HepG2 (cell line): ENCODE data around the gene BRCA1. TPM values are rescaled to one million over a fixed set of nuclear protein-coding genes. Genes with fewer than 3 reads are reported as not detected.

Experiments used
- KAT2B ChIP-seq: fragments of 150-350 bp; IDR thresholded peaks from 2 replicates; pipeline ENCODE4 v1.6.1; 2014; ENCODE audit warnings: low read depth, low read length, borderline replicate concordance
- MIER2 ChIP-seq: IDR thresholded peaks from 2 replicates; pipeline ENCODE4 v1.6.1; 2016; ENCODE audit warnings: missing biosample characterization, missing genetic modification reagents
- REXO4 ChIP-seq: sonication (generic); formaldehyde crosslinking; IDR thresholded peaks from 2 replicates; pipeline ENCODE4 v1.8.0; 2022; ENCODE audit warnings: missing genetic modification reagents, mild to moderate bottlenecking, borderline replicate concordance
- STAG1 ChIP-seq: sonication (generic); formaldehyde crosslinking; IDR thresholded peaks from 2 replicates; pipeline ENCODE4 v1.4.0; 2020; ENCODE audit warnings: missing genetic modification reagents
- ZC3H13 ChIP-seq: sonication (generic); formaldehyde crosslinking; IDR thresholded peaks from 2 replicates; pipeline ENCODE4 v1.8.1; 2023; ENCODE audit warnings: mild to moderate bottlenecking, missing genetic modification reagents, moderate library complexity
- ZFP37 ChIP-seq: sonication (generic); formaldehyde crosslinking; IDR thresholded peaks from 2 replicates; pipeline ENCODE4 v1.4.0; 2020; ENCODE audit warnings: missing genetic modification reagents, borderline replicate concordance
- ZKSCAN1 ChIP-seq: fragments of 150-350 bp; IDR thresholded peaks from 2 replicates; pipeline ENCODE4 v1.6.1; 2014; ENCODE audit warnings: low read length
- ZNF337 ChIP-seq: sonication (generic); formaldehyde crosslinking; IDR thresholded peaks from 2 replicates; pipeline ENCODE4 v1.5.1; 2020; ENCODE audit warnings: missing genetic modification reagents, low read depth, mild to moderate bottlenecking, borderline replicate concordance
- ZNF350 ChIP-seq: sonication (generic); formaldehyde crosslinking; IDR thresholded peaks from 2 replicates; pipeline ENCODE4 v1.4.0; 2020; ENCODE audit warnings: mild to moderate bottlenecking, low read depth, missing genetic modification reagents, borderline replicate concordance
- ZNF7 ChIP-seq: IDR thresholded peaks from 2 replicates; pipeline ENCODE4 v1.6.1; 2016; ENCODE audit warnings: missing biosample characterization, missing genetic modification reagents
- ZNF776 ChIP-seq: sonication (generic); formaldehyde crosslinking; IDR thresholded peaks from 2 replicates; pipeline ENCODE4 v1.4.0; 2020; ENCODE audit warnings: mild to moderate bottlenecking, missing genetic modification reagents
- ZNF839 ChIP-seq: sonication (generic); formaldehyde crosslinking; IDR thresholded peaks from 2 replicates; pipeline ENCODE4 v1.4.0; 2020; ENCODE audit warnings: missing genetic modification reagents, mild to moderate bottlenecking, borderline replicate concordance
- ZSCAN29 ChIP-seq: sonication (generic); formaldehyde crosslinking; conservative IDR thresholded peaks from 2 replicates; pipeline ENCODE4 v1.4.0; 2020; ENCODE audit warnings: mild to moderate bottlenecking, missing genetic modification reagents
- polyA plus RNA-seq, 8 experiments: library from polyadenylated mRNA; depleted of rRNA in 3 of 8; stranded (reverse) in 7 of 8; unstranded in 1 of 8; fragments of >200 nt; fragmentation: Illumina TruSeq in 4 of 8; extraction: Trizol in 4 of 8; gene quantifications; 2 replicates each; pipeline versions ENCODE4 v1.2.1 to v1.2.3, GENCODE V29; 2011 to 2016; ENCODE audit warnings: low read depth in 4 of 8, missing spikeins in 1 of 8, mixed read lengths in 1 of 8; ENCODE audit not compliant: insufficient read depth in 1 of 8
- total RNA-seq, 5 experiments: library from RNA; depleted of rRNA; stranded (reverse); fragments of >200 nt; fragmentation: Illumina TruSeq; extraction: Trizol; gene quantifications; 2 replicates each; pipeline ENCODE4 v1.2.3, GENCODE V29; 2016; ENCODE audit warnings: low read depth in 1 of 5
- TF ChIP-seq, protein P1 (sequence below): sonication (generic); formaldehyde crosslinking; IDR thresholded peaks from 2 replicates; pipeline ENCODE4 v1.5.0; 2020; ENCODE audit warnings: missing genetic modification reagents
- TF ChIP-seq, protein P2 (sequence below): sonication (generic); formaldehyde crosslinking; IDR thresholded peaks from 2 replicates; pipeline ENCODE4 v1.5.1; 2020; ENCODE audit warnings: mild to moderate bottlenecking, missing genetic modification reagents, moderate library complexity
- TF ChIP-seq, protein P3 (sequence below): sonication (generic); formaldehyde crosslinking; IDR thresholded peaks from 2 replicates; pipeline ENCODE4 v1.8.0; 2022; ENCODE audit warnings: mild to moderate bottlenecking, missing genetic modification reagents, borderline replicate concordance
- TF ChIP-seq, protein P4 (sequence below): sonication (generic); formaldehyde crosslinking; IDR thresholded peaks from 2 replicates; pipeline ENCODE4 v1.4.0; 2020; ENCODE audit warnings: mild to moderate bottlenecking, missing genetic modification reagents
- TF ChIP-seq, protein P5 (sequence below): sonication (generic); formaldehyde crosslinking; IDR thresholded peaks from 2 replicates; pipeline ENCODE4 v1.4.0; 2020; ENCODE audit warnings: low read depth, missing genetic modification reagents
- TF ChIP-seq, protein P6 (sequence below): IDR thresholded peaks from 2 replicates; pipeline ENCODE4 v1.6.1; 2016; ENCODE audit warnings: missing biosample characterization, missing genetic modification reagents, low read depth

Gene BRCA1
- total and polyA plus RNA-seq, 2 of the 13 experiments (the other 11 are each of a cell fraction or from before 2014, with no cell fraction given): 13.3 to 37.5 TPM

DNA sequence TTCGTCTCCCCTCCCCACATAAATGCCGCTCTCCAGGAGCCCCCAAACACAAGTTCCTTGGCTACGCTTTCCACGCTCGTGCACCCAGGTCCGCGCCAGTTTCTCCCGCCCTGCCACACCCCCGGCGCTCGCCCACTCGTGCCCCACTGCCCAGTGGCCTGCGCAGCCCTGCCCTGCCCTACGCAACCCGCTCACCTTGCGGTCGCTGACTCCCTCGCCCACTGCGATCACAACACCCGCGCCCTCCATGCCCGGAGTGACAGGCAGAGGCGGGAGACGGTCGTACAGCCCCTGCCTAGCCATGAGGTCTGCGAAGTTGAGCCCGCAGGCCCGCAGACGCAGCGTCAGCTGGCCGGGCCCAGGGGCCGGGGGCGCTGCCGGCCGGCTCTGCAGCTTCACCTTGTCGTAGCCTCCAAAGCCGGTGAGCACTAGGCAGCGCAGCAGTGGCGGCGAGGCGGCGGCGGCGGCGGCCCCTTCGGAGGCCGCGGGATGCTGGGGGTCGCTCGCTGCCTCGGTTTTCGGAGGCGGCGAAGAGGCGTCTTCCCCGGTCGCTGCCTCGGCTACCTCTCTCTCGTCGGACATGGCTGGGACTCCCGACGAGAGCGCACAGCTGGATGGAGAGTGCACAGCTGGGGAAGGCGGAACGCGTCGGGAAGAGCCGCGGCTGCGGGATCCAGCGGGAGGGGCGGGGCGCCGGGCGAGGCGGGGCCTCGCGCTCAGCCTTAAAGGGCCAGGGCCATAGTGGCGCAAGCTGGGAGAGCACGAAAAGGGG, 103.2 kb downstream of the BRCA1 start, which contains the start of gene VAT1 (continued):
- TF ChIP-seq, protein P1, sequence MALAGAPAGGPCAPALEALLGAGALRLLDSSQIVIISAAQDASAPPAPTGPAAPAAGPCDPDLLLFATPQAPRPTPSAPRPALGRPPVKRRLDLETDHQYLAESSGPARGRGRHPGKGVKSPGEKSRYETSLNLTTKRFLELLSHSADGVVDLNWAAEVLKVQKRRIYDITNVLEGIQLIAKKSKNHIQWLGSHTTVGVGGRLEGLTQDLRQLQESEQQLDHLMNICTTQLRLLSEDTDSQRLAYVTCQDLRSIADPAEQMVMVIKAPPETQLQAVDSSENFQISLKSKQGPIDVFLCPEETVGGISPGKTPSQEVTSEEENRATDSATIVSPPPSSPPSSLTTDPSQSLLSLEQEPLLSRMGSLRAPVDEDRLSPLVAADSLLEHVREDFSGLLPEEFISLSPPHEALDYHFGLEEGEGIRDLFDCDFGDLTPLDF (CRISPR knock-in tag): no peak; the same call in 1 of the 2 replicates
- TF ChIP-seq ZNF7 (no peak), MIER2 (CRISPR knock-in tag) (no peak; the same call in 1 of the 2 replicates), ZC3H13 (CRISPR knock-in tag) (peak; percentile 92), ZKSCAN1 (no peak), ZNF350 (CRISPR knock-in tag) (peak; percentile 9; the same call in 1 of the 2 replicates), ZFP37 (CRISPR knock-in tag) (0 out of 2 replicates have a peak, but pooled peaks have one; percentile 9), ZSCAN29 (CRISPR knock-in tag) (peak; percentile 92), STAG1 (CRISPR knock-in tag) (no peak), REXO4 (no peak), ZNF839 (CRISPR knock-in tag) (peak; percentile 39; the same call in 1 of the 2 replicates), KAT2B (no peak), ZNF776 (CRISPR knock-in tag) (peak; percentile 57; the same call in 1 of the 2 replicates), ZNF337 (CRISPR knock-in tag) (no peak)
- TF ChIP-seq, protein P2, sequence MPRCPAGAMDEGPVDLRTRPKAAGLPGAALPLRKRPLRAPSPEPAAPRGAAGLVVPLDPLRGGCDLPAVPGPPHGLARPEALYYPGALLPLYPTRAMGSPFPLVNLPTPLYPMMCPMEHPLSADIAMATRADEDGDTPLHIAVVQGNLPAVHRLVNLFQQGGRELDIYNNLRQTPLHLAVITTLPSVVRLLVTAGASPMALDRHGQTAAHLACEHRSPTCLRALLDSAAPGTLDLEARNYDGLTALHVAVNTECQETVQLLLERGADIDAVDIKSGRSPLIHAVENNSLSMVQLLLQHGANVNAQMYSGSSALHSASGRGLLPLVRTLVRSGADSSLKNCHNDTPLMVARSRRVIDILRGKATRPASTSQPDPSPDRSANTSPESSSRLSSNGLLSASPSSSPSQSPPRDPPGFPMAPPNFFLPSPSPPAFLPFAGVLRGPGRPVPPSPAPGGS (CRISPR knock-in tag): peak; percentile 74
- TF ChIP-seq, protein P3, sequence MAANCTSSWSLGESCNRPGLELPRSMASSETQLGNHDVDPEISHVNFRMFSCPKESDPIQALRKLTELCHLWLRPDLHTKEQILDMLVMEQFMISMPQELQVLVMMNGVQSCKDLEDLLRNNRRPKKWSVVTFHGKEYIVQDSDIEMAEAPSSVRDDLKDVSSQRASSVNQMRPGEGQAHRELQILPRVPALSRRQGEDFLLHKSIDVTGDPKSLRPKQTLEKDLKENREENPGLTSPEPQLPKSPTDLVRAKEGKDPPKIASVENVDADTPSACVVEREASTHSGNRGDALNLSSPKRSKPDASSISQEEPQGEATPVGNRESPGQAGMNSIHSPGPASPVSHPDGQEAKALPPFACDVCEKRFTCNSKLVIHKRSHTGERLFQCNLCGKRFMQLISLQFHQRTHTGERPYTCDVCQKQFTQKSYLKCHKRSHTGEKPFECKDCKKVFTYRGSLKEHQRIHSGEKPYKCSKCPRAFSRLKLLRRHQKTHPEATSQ (CRISPR knock-in tag): no peak
- TF ChIP-seq, protein P4, sequence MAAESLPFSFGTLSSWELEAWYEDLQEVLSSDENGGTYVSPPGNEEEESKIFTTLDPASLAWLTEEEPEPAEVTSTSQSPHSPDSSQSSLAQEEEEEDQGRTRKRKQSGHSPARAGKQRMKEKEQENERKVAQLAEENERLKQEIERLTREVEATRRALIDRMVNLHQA (CRISPR knock-in tag): no peak
- TF ChIP-seq, protein P5, sequence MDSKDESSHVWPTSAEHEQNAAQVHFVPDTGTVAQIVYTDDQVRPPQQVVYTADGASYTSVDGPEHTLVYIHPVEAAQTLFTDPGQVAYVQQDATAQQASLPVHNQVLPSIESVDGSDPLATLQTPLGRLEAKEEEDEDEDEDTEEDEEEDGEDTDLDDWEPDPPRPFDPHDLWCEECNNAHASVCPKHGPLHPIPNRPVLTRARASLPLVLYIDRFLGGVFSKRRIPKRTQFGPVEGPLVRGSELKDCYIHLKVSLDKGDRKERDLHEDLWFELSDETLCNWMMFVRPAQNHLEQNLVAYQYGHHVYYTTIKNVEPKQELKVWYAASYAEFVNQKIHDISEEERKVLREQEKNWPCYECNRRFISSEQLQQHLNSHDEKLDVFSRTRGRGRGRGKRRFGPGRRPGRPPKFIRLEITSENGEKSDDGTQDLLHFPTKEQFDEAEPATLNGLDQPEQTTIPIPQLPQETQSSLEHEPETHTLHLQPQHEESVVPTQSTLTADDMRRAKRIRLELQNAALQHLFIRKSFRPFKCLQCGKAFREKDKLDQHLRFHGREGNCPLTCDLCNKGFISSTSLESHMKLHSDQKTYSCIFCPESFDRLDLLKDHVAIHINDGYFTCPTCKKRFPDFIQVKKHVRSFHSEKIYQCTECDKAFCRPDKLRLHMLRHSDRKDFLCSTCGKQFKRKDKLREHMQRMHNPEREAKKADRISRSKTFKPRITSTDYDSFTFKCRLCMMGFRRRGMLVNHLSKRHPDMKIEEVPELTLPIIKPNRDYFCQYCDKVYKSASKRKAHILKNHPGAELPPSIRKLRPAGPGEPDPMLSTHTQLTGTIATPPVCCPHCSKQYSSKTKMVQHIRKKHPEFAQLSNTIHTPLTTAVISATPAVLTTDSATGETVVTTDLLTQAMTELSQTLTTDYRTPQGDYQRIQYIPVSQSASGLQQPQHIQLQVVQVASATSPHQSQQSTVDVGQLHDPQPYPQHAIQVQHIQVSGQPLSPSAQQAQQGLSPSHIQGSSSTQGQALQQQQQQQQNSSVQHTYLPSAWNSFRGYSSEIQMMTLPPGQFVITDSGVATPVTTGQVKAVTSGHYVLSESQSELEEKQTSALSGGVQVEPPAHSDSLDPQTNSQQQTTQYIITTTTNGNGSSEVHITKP (CRISPR knock-in tag): no peak
- TF ChIP-seq, protein P6, sequence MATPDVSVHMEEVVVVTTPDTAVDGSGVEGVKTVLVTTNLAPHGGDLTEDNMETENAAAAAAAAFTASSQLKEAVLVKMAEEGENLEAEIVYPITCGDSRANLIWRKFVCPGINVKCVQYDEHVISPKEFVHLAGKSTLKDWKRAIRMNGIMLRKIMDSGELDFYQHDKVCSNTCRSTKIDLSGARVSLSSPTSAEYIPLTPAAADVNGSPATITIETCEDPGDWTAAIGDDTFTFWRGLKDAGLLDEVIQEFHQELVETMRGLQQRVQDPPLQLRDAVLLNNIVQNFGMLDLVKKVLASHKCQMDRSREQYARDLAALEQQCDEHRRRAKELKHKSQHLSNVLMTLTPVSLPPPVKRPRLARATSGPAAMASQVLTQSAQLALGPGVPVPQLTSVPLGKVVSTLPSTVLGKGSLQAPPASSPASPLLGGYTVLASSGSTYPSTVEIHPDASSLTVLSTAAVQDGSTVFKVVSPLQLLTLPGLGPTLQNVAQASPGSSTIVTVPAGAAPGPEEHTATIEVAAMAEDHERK (CRISPR knock-in tag): no peak
